Measurements from ENCODE around the gene OR8J3. TPM values are rescaled to one million over a fixed set of nuclear protein-coding genes. Genes with fewer than 3 reads are reported as not detected.
"Not testable (repeated sequence)": the region's sequence is repeated elsewhere in the genome, so short reads cannot be mapped to it uniquely, and the experiment has no call there.

OR8J3 gene, protein sequence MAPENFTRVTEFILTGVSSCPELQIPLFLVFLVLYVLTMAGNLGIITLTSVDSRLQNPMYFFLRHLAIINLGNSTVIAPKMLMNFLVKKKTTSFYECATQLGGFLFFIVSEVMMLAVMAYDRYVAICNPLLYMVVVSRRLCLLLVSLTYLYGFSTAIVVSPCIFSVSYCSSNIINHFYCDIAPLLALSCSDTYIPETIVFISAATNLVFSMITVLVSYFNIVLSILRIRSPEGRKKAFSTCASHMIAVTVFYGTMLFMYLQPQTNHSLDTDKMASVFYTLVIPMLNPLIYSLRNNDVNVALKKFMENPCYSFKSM
- not detected for polyA plus RNA-seq (2012; ENCODE audit: insufficient read depth, insufficient read length)

DNA sequence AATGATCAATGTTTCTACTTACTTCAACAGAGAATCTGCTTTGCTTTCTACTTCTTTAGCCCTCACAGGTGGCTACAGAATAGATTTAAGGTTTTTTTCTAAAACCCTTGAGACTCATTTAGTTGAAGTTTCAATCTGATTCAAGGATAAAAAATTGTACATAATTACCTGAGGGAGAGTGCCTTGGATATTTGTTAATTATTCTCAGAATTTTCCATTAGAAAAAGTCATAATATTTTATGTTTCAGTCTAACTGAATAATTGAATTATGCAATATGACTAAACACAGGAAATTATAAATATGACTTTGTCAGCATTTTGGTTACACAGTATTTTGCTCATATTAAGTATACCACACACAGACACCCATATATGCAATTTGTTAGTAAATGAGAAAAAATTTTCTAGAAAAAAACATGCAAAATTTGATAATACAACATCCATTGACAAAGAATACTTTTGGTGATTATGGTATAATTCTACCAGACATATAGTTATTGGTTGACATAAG, at the start of gene OR8J3:
OR8J3 (minus strand) TSS at position 51 of the 511 bp plus-strand sequence. CDS start 2,483 bp downstream, outside the sequence.
- H3K4me3 ChIP-seq (ENCODE audit: low read length), result no peak within 1 kb of the TSS
- DNase-seq (ENCODE audit: low read depth, low spot score), result no peak

DNA sequence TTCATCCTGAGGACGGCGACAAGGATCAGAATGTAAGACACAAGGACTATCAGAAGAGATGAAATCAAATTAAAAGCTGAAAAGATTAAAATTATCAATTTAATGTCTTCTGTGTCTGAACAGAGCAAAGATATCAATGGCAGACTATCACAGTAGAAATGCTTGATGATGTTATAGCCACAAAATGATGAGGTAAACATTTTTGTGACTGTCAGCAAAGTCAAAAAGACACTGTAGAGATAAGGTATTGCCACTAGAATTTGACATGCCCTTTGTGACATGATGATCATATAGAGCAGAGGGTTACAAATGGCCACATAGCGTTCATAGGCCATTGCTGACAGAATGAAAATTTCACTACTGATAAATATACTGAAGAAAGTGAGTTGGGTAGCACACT, 48.6 kb upstream of the OR8J3 start:
- H3K4me3 ChIP-seq (ENCODE audit: low read length), result no peak overlapping the region
- DNase-seq (ENCODE audit: low read depth, low spot score), result no peak

DNA sequence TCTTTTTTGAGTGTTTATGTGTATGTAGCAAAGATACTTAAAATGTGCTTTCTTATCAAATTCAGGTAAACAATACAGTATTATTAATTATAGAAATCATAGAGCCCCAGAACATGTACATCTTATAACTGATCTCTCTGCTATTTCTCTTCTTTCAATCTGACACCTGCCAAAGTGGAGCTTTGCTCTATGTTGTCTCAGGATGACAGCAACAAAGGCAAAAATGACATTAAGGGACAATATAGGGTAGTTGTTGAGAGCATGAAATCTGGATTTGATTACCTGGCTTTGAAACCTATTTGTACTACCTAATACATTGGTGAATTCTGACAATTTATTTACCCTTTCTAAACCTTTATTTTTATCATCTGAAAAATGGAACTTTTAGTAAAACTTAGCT, 43.5 kb upstream of the OR8J3 start:
- no peak for DNase-seq (ENCODE audit: low read depth, low spot score)
- no peak overlapping the region for H3K4me3 ChIP-seq (ENCODE audit: low read length)

DNA sequence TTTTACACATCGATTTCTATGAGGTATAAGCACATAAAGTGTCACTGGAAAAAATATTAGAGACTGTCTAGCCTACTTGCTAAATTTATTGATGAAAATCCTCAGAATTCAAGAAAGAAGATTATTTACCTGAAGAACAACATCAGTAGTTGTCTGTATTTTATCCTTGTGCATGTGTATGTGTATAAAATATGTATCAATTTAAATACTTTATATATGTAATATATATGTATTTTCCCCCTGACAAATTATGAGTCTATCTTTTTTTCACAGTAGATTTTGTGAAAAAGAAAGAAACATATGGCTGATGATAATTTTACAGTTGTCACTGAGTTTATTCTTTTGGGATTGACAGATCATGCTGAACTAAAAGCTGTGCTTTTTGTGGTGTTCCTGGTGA, 36.3 kb upstream of the OR8J3 start, which contains the start of gene OR5J2:
OR5J2 (plus strand) TSS at position 301 of the 400 bp plus-strand sequence; CDS start at position 301, 0 bp downstream.
- H3K4me3 ChIP-seq (ENCODE audit: low read length), result no peak within 1 kb of the TSS
- no peak for DNase-seq (ENCODE audit: low read depth, low spot score)

DNA sequence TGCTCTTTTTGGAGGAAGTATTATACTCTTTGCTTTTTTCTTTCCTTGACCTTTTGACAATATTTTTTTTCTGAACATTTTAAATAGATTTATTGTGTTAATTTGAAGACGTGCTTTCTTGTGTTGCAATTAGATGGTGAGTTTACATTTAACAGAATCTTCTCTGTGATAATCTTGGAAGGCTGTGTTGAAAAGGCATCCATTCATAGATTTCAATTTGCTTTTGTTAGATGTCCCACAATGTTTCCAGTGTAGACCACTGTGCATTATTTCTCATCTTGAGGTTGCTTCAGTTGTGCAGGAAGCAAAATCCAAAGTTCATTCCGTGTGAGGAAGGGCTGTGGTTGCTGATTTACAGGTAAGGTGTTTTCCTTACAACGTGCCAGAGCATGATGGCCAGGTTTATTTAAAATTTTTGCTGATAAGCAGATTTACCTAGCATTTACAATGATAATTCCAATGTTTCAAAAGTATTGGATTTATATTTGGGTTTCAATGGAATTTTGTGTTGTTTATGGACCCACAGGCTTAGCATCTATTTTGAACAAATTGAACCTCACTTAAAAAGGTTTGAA, 32.3 kb upstream of the OR8J3 start:
- no peak for DNase-seq (ENCODE audit: low read depth, low spot score)
- no peak overlapping the region for H3K4me3 ChIP-seq (ENCODE audit: low read length)

DNA sequence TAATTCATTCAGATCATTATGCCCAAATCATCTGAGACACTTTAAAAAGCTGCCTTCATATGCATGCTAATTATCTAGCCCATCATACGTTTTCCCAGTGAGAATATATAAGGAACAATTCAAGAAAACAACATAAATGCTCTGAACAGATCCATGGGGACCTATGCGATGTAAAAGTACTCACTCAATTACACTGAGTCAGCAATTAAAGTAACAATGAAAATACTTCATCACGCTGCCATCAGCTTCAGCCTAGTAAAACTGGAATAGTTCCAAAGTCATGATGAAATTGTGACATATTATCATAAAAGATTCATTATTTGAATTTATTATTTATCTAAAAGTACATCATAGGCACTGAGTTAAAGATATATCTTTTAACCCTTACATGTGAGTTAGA, 23.8 kb upstream of the OR8J3 start:
- no peak overlapping the region for H3K4me3 ChIP-seq (ENCODE audit: low read length)
- DNase-seq (ENCODE audit: low read depth, low spot score), result no peak

DNA sequence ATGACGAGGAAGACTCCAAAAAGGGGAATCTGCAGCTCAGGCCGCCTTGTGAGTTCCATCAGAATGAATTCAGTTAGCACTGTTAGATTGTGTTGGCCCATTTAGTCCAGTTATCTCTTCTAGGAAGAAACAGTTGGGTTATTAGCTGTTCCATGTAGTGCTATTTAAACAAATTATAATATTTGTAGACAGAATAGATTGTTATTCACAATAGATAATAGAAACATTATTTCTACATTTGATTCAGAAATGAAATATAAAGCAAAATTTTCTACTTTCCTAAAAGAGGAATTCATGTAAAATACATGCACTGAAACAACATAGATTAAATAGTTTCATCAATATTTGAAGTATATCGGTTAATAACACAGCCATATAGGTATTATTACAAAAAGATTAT, 20.2 kb upstream of the OR8J3 start, which contains the start of gene OR8K5:
OR8K5 (minus strand) TSS at position 101 of the 400 bp plus-strand sequence; CDS start at position 101, 0 bp downstream.
- no peak within 1 kb of the TSS for H3K4me3 ChIP-seq (ENCODE audit: low read length)
- DNase-seq (ENCODE audit: low read depth, low spot score), result no peak

DNA sequence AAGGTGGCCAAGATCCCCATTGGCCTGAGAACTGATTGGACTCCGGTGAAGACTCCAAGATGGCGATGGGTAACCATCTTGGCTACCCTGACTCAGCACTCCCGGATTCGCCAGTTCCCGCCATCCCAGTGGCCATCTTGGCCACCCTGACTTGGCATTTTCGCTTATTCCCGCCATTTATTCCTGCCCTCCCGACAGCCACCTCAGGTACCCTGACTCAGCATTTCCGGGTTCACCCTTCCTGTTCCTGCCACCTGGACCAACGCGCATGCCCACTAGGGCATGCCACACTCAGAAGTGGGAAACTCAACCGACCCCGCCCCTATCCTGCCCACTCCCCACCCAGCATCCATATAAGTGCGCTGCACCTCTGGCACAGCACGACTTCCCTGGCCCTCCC, 12.3 kb upstream of the OR8J3 start:
- no peak overlapping the region for H3K4me3 ChIP-seq (ENCODE audit: low read length)
- no peak for DNase-seq (ENCODE audit: low read depth, low spot score)

DNA sequence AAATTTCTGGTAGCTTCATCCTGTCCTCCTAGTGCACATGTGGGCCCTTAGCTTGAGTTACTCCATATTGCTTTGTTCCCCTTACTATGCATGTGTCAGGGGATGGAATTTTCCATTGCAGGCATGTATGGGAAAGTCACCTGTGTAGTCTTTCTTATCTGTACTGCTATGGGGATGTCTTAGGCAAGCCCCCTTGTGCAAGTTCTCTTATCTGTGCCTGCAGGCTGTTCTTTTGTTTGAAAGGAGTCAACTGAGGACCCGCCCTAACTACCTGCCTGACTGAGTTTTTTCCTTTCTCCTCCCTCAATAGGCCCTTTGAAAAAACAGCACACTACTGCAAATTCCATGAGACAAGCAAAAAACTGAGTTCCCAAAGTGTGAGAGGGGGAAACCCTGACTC, 11.4 kb upstream of the OR8J3 start:
- H3K4me3 ChIP-seq (ENCODE audit: low read length), result no peak overlapping the region
- no peak for DNase-seq (ENCODE audit: low read depth, low spot score)

DNA sequence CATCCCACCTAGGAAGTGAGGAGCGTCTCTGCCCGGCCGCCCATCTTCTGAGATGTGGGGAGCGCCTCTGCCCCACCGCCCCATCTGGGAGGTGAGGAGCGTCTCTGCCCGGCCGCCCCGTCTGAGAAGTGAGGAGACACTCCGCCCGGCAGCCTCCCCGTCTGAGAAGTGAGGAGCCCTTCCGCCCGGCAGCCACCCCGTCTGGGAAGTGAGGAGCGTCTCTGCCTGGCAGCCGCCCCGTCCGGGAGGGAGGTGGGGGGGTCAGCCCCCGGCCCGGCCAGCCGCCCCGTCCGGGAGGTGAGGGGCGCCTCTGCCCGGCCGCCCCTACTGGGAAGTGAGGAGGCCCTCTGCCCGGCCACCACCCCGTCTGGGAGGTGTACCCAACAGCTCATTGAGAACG, 3.7 kb upstream of the OR8J3 start:
- not testable (repeated sequence) for H3K4me3 ChIP-seq (ENCODE audit: low read length); DNase-seq (ENCODE audit: low read depth, low spot score)

DNA sequence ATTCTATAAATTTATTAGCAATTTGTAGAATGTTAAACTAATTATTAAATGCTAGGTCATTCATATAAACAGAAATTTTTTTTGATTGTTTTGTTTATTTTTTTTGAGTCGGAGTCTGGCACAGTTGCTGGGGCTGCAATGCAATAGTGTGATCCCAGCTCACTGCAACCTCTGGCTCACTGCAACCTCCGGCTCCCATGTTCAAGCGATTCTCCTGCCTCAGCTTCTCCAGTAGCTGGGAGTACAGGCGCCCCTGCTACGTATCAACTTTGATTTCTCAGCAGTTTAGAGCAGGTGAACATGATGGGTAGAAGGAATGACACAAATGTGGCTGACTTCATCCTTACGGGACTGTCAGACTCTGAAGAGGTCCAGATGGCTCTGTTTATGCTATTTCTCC, 17.9 kb downstream of the OR8J3 start, which contains the start of gene OR8H3:
OR8H3 (plus strand) TSS at position 301 of the 400 bp plus-strand sequence; CDS start at position 301, 0 bp downstream.
- DNase-seq (ENCODE audit: low read depth, low spot score), result no peak
- H3K4me3 ChIP-seq (ENCODE audit: low read length), result no peak within 1 kb of the TSS

DNA sequence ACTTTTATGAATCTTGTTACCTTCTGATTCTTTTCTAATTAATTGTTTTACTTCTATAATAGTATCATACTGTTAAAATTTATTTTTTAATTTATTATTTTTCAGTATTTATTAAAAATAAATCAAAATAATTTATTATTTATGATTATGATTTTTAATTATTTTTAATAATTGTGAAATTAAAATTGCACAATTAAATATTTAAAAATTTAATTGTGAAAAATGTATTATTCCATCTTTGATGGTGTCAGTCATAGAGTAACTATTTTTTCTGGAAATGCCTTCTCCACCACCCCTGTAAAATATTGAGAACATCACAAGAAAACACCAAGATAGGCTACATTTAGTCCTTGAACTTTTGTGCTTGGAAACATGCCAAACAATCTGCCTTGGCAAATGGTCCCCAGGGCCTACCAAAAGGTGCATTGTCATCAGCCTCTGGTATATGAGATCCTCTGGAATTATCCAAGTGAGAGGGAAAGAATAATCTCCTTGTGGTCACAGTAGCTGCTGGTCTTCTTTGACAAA, 36.7 kb downstream of the OR8J3 start, which contains the start of gene OR8H2:
OR8H2 (plus strand) TSS at position 478 of the 528 bp plus-strand sequence. CDS start 1,356 bp downstream, outside the sequence.
- H3K4me3 ChIP-seq (ENCODE audit: low read length), result no peak within 1 kb of the TSS
- DNase-seq (ENCODE audit: low read depth, low spot score), result no peak

DNA sequence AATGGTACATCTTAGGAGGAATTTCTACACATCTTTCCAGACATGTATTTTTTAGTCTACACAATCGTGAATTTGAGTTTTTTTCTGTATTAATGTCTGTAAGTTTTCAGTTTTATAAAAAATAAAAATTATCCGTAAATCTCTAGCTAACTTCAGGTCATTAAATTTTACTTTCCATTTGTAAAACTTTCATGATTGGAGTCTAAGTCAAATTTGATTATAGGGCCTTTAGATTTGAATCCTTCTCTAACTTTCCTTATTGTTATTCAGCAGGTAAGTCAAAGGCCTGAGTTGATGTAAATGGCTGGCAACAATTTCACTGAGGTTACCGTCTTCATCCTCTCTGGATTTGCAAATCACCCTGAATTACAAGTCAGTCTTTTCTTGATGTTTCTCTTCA, 47.0 kb downstream of the OR8J3 start, which contains the start of gene OR8I2:
OR8I2 (plus strand) TSS at position 301 of the 400 bp plus-strand sequence; CDS start at position 301, 0 bp downstream.
- DNase-seq (ENCODE audit: low read depth, low spot score), result no peak
- no peak within 1 kb of the TSS for H3K4me3 ChIP-seq (ENCODE audit: low read length)

DNA sequence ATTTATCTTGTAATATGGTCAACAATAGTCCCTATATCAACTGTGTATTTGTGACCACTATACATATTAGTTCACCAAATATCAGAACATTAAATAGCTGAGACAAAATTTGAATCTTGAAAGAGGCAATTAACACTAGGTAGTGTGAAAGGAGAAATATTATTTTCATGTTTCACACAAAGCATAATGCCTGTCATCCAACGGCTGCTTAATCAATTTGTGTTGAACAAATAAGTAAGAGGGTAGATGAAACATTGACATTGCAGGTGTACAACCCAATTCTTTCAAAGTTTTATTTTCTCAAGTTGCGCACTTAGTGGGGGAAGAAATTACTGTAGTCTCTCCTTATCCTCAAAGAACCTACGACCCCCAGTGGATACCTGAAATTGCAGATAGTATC, 50.3 kb downstream of the OR8J3 start:
- DNase-seq (ENCODE audit: low read depth, low spot score), result peak; percentile 24
- no peak overlapping the region for H3K4me3 ChIP-seq (ENCODE audit: low read length)
